A549 (cell line): Measurements from ENCODE around the gene DIP2A. TPM values are rescaled to one million over a fixed set of nuclear protein-coding genes. Genes with fewer than 3 reads are reported as not detected.

Experiments used
- ATAC-seq, 2 experiments: fragments of 200-7000 bp in 1 of 2; fragments of >200 bp in 1 of 2; cut with Nextera tagmentation in 1 of 2; cut with Tn5 transposase in 1 of 2; 3 replicates each; pipeline versions ENCODE4 v1.8.0 to v1.9.1; 2018 to 2020; ENCODE audit warnings: mild to moderate bottlenecking in 1 of 2, moderate library complexity in 1 of 2
- CTCF ChIA-PET: fragments of 300-600 bp; sonication (Branson Sonifier 250); formaldehyde crosslinking; extraction: SDS; loops from one replicate; lab custom pipeline; 2021; ENCODE audit warnings: antibody characterized with exemption, inconsistent platforms; lab: Yijun Ruan, JAX
- POLR2A ChIA-PET: fragments of 350-600 bp; formaldehyde crosslinking; extraction: SDS; loops from one replicate; lab custom pipeline; 2021; ENCODE audit warnings: antibody characterized with exemption, inconsistent platforms; lab: Yijun Ruan, JAX
- DNase-seq, 2 experiments: peaks; one replicate each; pipeline versions ENCODE4 v3.0.0 to v3.0.0-alpha.2; 2011 to 2016; ENCODE audit warnings: low read depth in 1 of 2, low spot score in 1 of 2
- FAIRE-seq: peaks from 2 replicates; lab custom pipeline; 2011; peaks lifted over from hg19 to GRCh38; lab: Jason Lieb, UNC
- H3K27ac ChIP-seq, 2 experiments: fragments of >200 bp; sonication (Bioruptor Twin); formaldehyde crosslinking; 3 replicates each; pipeline ENCODE4 v1.5.1; 2016 to 2017
- H3K4me1 ChIP-seq: fragments of >200 bp; sonication (Bioruptor Twin); formaldehyde crosslinking; 3 replicates; pipeline ENCODE4 v1.6.1; 2016
- H3K4me2 ChIP-seq: fragments of >200 bp; sonication (Bioruptor Twin); formaldehyde crosslinking; 3 replicates; pipeline ENCODE4 v1.6.1; 2016
- H3K4me3 ChIP-seq: fragments of >200 bp; sonication (Bioruptor Twin); formaldehyde crosslinking; 3 replicates; pipeline ENCODE4 v1.5.1; 2016
- H3K9me3 ChIP-seq: fragments of >200 bp; sonication (Bioruptor Twin); formaldehyde crosslinking; 3 replicates; pipeline ENCODE4 v1.6.1; 2016
- BHLHE40 ChIP-seq: IDR thresholded peaks from 2 replicates; pipeline ENCODE4 v1.6.1; 2012; ENCODE audit warnings: low read depth, low read length, inconsistent platforms
- CHD2 ChIP-seq: fragments of 150-350 bp; IDR thresholded peaks from 2 replicates; pipeline ENCODE4 v1.6.1; 2014; ENCODE audit warnings: low read length; ENCODE audit not compliant: partially characterized antibody
- EHMT2 ChIP-seq: fragments of 200-600 bp; sonication (generic); IDR thresholded peaks from 2 replicates; pipeline ENCODE4 v1.6.1; 2016; ENCODE audit warnings: antibody characterized with exemption, low read depth, mild to moderate bottlenecking, moderate library complexity
- ESRRA ChIP-seq: fragments of 150-350 bp; IDR thresholded peaks from 2 replicates; pipeline ENCODE4 v1.6.1; 2014; ENCODE audit warnings: mild to moderate bottlenecking, low read length, borderline replicate concordance
- FOSL2 ChIP-seq, 2 experiments: fragments of 450-650 bp in 1 of 2; fragments of >200 bp in 1 of 2; sonication (Bioruptor Twin) in 1 of 2; formaldehyde crosslinking; IDR thresholded peaks; 2 replicates each; pipeline versions ENCODE4 v1.5.0 to v1.6.1; 2016 to 2020; ENCODE audit warnings: mild to moderate bottlenecking in 1 of 2, moderate library complexity in 1 of 2
- FOXS1 ChIP-seq: fragments of 250-450 bp; sonication (Bioruptor Pico); IDR thresholded peaks from 2 replicates; pipeline ENCODE4 v1.5.0; 2020; ENCODE audit warnings: mild to moderate bottlenecking, moderate library complexity
- GATA3 ChIP-seq: IDR thresholded peaks from 2 replicates; pipeline ENCODE4 v1.6.1; 2012; ENCODE audit warnings: borderline replicate concordance
- HDAC2 ChIP-seq: fragments of 200-600 bp; sonication (generic); IDR thresholded peaks from 2 replicates; pipeline ENCODE4 v1.6.1; 2016
- HEYL ChIP-seq: fragments of 250-450 bp; sonication (Bioruptor Pico); IDR thresholded peaks from 2 replicates; pipeline ENCODE4 v1.8.0; 2021; ENCODE audit warnings: mild to moderate bottlenecking, moderate library complexity
- HOXA7 ChIP-seq: fragments of 250-450 bp; sonication (Bioruptor Pico); IDR thresholded peaks from 2 replicates; pipeline ENCODE4 v1.5.0; 2020; ENCODE audit warnings: mild to moderate bottlenecking, moderate library complexity
- HOXB13 ChIP-seq: fragments of 250-450 bp; sonication (Bioruptor Pico); IDR thresholded peaks from 2 replicates; pipeline ENCODE4 v1.5.0; 2020; ENCODE audit warnings: low read depth, mild to moderate bottlenecking, moderate library complexity
- KDM1A ChIP-seq: fragments of 200-600 bp; sonication (generic); IDR thresholded peaks from 2 replicates; pipeline ENCODE4 v1.6.1; 2016; ENCODE audit warnings: low read depth, mild to moderate bottlenecking
- KDM5A ChIP-seq: fragments of 200-600 bp; sonication (generic); IDR thresholded peaks from 2 replicates; pipeline ENCODE4 v1.6.1; 2016; ENCODE audit warnings: antibody characterized with exemption, mild to moderate bottlenecking
- MAFK ChIP-seq: fragments of 450-650 bp; IDR thresholded peaks from 2 replicates; pipeline ENCODE4 v1.6.1; 2014; ENCODE audit not compliant: partially characterized antibody
- MAZ ChIP-seq: fragments of 150-350 bp; IDR thresholded peaks from 2 replicates; pipeline ENCODE4 v1.6.1; 2014; ENCODE audit warnings: antibody characterized with exemption, low read depth, low read length, borderline replicate concordance
- NFE2L2 ChIP-seq: fragments of 150-350 bp; conservative IDR thresholded peaks from 2 replicates; pipeline ENCODE4 v1.6.1; 2014; ENCODE audit warnings: low read length
- NPAS2 ChIP-seq: fragments of 250-450 bp; sonication (Bioruptor Pico); IDR thresholded peaks from 2 replicates; pipeline ENCODE4 v1.8.0; 2022; ENCODE audit warnings: mild to moderate bottlenecking, moderate library complexity, borderline replicate concordance
- NR3C1 ChIP-seq: fragments of >200 bp; sonication (Bioruptor Twin); formaldehyde crosslinking; IDR thresholded peaks from 3 replicates; pipeline ENCODE4 v1.6.1; 2017
- POLR2AphosphoS2 ChIP-seq: conservative IDR thresholded peaks from 2 replicates; pipeline ENCODE4 v1.6.1; 2012; ENCODE audit warnings: low read length, improper control_type of control experiment, inconsistent platforms
- RNF2 ChIP-seq: fragments of 200-600 bp; sonication (generic); IDR thresholded peaks from 2 replicates; pipeline ENCODE4 v1.6.1; 2016; ENCODE audit warnings: low read depth, mild to moderate bottlenecking, antibody characterized with exemption, moderate library complexity, borderline replicate concordance
- TFCP2L1 ChIP-seq: fragments of 250-450 bp; sonication (Bioruptor Pico); IDR thresholded peaks from 2 replicates; pipeline ENCODE4 v1.5.0; 2021; ENCODE audit warnings: mild to moderate bottlenecking
- TP53 ChIP-seq: fragments of 250-450 bp; sonication (Bioruptor Pico); IDR thresholded peaks from 2 replicates; pipeline ENCODE4 v1.5.0; 2021; ENCODE audit warnings: mild to moderate bottlenecking, moderate library complexity
- ZNF302 ChIP-seq: fragments of 250-450 bp; sonication (Bioruptor Pico); IDR thresholded peaks from 2 replicates; pipeline ENCODE4 v1.9.0; 2021; ENCODE audit warnings: inconsistent platforms, mild to moderate bottlenecking, moderate library complexity
- WGBS: methylation state at CpG from one replicate; pipeline ENCODE4 v1.1.6; 2017; ENCODE audit errors: missing lambda C conversion rate; 5-methylcytosine and 5-hydroxymethylcytosine counted together
- polyA plus RNA-seq, 4 experiments: library from polyadenylated mRNA; depleted of rRNA in 3 of 4; stranded (reverse); fragments of >200 nt; fragmentation: RNase III in 1 of 4; extraction: RNeasy Plus Mini Kit Qiagen cat#74134 plus additional on column Dnase treatment in 1 of 4; gene quantifications; 2 replicates in 3 of 4; 3 replicates in 1 of 4; pipeline ENCODE4 v1.2.3, GENCODE V29; 2011 to 2017
- TF ChIP-seq, protein P1 (sequence below): IDR thresholded peaks from 2 replicates; pipeline ENCODE4 v1.6.1; 2012
- TF ChIP-seq, protein P2 (sequence below): fragments of 150-350 bp; IDR thresholded peaks from 2 replicates; pipeline ENCODE4 v1.6.1; 2014; ENCODE audit warnings: low read depth, mild to moderate bottlenecking, low read length
- TF ChIP-seq, protein P3 (sequence below): fragments of >200 bp; sonication (Bioruptor Twin); formaldehyde crosslinking; IDR thresholded peaks from 2 replicates; pipeline ENCODE4 v1.6.1; 2016
- TF ChIP-seq, protein P4 (sequence below): IDR thresholded peaks from 2 replicates; pipeline ENCODE4 v1.6.1; 2012

The DIP2A gene
- polyA plus RNA-seq, 2 of the 4 experiments (the other 2 are of a cell fraction) = 13.3 to 18.4 TPM

GRCh38 chr21:46561445-46562090, 102.9 kb downstream of the DIP2A start (continued):
- no peak for TF ChIP-seq HDAC2

DNA sequence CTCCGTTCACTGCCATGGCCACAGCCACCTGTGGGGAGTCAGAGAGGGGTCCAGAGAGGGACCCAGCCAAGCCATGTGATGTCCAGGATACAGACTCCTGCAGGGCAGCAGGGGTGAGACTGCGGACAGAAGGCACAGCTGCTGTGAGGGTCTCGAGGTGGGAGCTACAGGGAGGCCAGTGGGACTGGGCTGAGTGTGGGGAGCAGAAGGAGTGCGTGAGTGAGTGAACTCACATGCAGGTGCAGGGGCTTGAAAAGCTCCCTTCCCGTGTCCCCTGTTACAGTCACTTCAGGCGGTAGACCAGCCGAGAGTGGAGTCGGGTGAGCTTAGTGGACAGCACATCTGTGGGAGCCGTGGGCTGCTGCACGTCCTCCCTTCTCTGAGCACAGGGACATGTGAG, 103.8 kb downstream of the DIP2A start:
- no peak for DNase-seq
- POLR2A ChIA-PET = no interaction called here
- Histone ChIP-seq H3K27ac (no peak overlapping the region), H3K4me1 (no peaks in the 10 kb centered on the region), H3K4me2 (no peak overlapping the region), H3K4me3 (no peak overlapping the region), H3K9me3 (no peaks in the 10 kb centered on the region)
- WGBS = 95% methylated on average over 6 of the region's 10 CpGs
- CTCF ChIA-PET = no interaction called here
- FAIRE-seq = no peak
- TF ChIP-seq EHMT2 = no peak
- no peak for TF ChIP-seq GATA3
- no peak for TF ChIP-seq TFCP2L1 (CRISPR knock-in tag)
- TF ChIP-seq HOXA7 = no peak
- TF ChIP-seq BHLHE40 = no peak
- TF ChIP-seq CHD2 = no peak
- no peak for TF ChIP-seq NFE2L2
- ATAC-seq = no peak

GRCh38 chr21:46562964-46563607, 104.4 kb downstream of the DIP2A start:
- 96% methylated on average over 4 of the region's 14 CpGs for WGBS
- TF ChIP-seq RNF2 (no peak), ZNF302 (CRISPR knock-in tag) (no peak), FOXS1 (CRISPR knock-in tag) (no peak), HEYL (CRISPR knock-in tag) (no peak), TP53 (CRISPR knock-in tag) (no peak), KDM5A (no peak)
- TF ChIP-seq, all 56 proteins: peak for 0
- Histone ChIP-seq H3K27ac (no peak overlapping the region), H3K4me3 (no peak overlapping the region), H3K4me1 (no peaks in the 10 kb centered on the region), H3K4me2 (no peak overlapping the region), H3K9me3 (no peaks in the 10 kb centered on the region)
- no peak for DNase-seq
- CTCF ChIA-PET = no interaction called here
- POLR2A ChIA-PET = no interaction called here
- no peak for ATAC-seq
- no peak for FAIRE-seq

- CTCF ChIA-PET = interaction anchor here (1.0 kb wide), 1 partner anchor 10 kb away, joined by 3 read pairs; no protein-coding TSS in a partner anchor
- 86% methylated on average over 6 of the region's 10 CpGs for WGBS
- no peaks in the 10 kb centered on the region for H3K9me3 ChIP-seq
- no peak for FAIRE-seq
- no peak for ATAC-seq
- TF ChIP-seq MAFK (no peak), HEYL (CRISPR knock-in tag) (no peak), ESRRA (no peak), KDM1A (no peak), NR3C1 (no peak), HOXB13 (CRISPR knock-in tag) (no peak)
- H3K4me2 ChIP-seq = no peak overlapping the region
- DNase-seq = no peak
- H3K4me1 ChIP-seq = no peaks in the 10 kb centered on the region
- H3K27ac ChIP-seq = no peak overlapping the region
- POLR2A ChIA-PET = no interaction called here
- no peak overlapping the region for H3K4me3 ChIP-seq
These were observed 105.7 kb downstream of the DIP2A start for GRCh38 chr21:46564391-46564790.

DNA sequence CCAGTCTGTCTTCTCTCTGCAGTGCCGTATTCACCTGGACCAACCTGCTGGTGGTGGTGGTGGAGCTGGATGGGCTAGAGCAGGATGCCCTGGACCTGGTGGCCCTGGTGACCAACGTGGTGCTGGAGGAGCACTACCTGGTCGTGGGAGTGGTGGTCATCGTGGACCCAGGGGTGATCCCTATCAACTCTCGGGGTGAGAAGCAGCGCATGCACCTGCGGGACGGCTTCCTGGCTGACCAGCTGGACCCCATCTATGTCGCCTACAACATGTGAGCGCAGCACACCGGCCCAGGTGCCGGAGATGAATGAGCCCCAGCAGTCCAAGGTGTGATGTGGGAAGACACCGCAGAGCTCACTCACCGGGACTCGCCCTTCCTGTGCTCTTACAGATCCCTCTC, 108.7 kb downstream of the DIP2A start:
- Histone ChIP-seq H3K27ac (no peak overlapping the region), H3K4me2 (no peak overlapping the region), H3K4me1 (no peaks in the 10 kb centered on the region), H3K9me3 (no peaks in the 10 kb centered on the region), H3K4me3 (no peak overlapping the region)
- POLR2A ChIA-PET = no interaction called here
- ATAC-seq (no peak), DNase-seq (no peak), FAIRE-seq (no peak)
- CTCF ChIA-PET = interaction anchor here (0.7 to 1.2 kb wide), 3 partner anchors 8 to 156 kb away, joined by 3 to 4 read pairs (median 3); no protein-coding TSS in a partner anchor
- TF ChIP-seq, protein P1, sequence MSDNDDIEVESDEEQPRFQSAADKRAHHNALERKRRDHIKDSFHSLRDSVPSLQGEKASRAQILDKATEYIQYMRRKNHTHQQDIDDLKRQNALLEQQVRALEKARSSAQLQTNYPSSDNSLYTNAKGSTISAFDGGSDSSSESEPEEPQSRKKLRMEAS = no peak
- TF ChIP-seq POLR2AphosphoS2 (no peak), TFCP2L1 (CRISPR knock-in tag) (no peak), NPAS2 (no peak), FOSL2 (IDR thresholded peaks at IDR 0.05) (no peak), FOSL2 (CRISPR knock-in tag; IDR thresholded peaks at IDR 0.05) (no peak), ESRRA (no peak), MAZ (no peak), HOXB13 (CRISPR knock-in tag) (no peak)
- TF ChIP-seq, protein P2, sequence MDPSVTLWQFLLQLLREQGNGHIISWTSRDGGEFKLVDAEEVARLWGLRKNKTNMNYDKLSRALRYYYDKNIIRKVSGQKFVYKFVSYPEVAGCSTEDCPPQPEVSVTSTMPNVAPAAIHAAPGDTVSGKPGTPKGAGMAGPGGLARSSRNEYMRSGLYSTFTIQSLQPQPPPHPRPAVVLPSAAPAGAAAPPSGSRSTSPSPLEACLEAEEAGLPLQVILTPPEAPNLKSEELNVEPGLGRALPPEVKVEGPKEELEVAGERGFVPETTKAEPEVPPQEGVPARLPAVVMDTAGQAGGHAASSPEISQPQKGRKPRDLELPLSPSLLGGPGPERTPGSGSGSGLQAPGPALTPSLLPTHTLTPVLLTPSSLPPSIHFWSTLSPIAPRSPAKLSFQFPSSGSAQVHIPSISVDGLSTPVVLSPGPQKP = no peak
- TF ChIP-seq, protein P3, sequence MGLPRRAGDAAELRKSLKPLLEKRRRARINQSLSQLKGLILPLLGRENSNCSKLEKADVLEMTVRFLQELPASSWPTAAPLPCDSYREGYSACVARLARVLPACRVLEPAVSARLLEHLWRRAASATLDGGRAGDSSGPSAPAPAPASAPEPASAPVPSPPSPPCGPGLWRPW = no peak
- TF ChIP-seq, protein P4, sequence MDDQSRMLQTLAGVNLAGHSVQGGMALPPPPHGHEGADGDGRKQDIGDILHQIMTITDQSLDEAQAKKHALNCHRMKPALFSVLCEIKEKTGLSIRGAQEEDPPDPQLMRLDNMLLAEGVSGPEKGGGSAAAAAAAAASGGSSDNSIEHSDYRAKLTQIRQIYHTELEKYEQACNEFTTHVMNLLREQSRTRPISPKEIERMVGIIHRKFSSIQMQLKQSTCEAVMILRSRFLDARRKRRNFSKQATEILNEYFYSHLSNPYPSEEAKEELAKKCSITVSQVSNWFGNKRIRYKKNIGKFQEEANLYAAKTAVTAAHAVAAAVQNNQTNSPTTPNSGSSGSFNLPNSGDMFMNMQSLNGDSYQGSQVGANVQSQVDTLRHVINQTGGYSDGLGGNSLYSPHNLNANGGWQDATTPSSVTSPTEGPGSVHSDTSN = no peak
- 95% methylated on average over 11 of the region's 15 CpGs for whole genome bisulfite sequencing
